Brain pericyte (primary cell): ENCODE data around the gene CACNG1.
"Not testable (repeated sequence)": the region's sequence is repeated elsewhere in the genome, so short reads cannot be mapped to it uniquely, and the experiment has no call there.

Experiments
- DNase-seq: peaks from one replicate; pipeline ENCODE4 v3.0.0-alpha.2; 2012; ENCODE audit warnings: low read depth, low spot score

The CACNG1 gene

DNA sequence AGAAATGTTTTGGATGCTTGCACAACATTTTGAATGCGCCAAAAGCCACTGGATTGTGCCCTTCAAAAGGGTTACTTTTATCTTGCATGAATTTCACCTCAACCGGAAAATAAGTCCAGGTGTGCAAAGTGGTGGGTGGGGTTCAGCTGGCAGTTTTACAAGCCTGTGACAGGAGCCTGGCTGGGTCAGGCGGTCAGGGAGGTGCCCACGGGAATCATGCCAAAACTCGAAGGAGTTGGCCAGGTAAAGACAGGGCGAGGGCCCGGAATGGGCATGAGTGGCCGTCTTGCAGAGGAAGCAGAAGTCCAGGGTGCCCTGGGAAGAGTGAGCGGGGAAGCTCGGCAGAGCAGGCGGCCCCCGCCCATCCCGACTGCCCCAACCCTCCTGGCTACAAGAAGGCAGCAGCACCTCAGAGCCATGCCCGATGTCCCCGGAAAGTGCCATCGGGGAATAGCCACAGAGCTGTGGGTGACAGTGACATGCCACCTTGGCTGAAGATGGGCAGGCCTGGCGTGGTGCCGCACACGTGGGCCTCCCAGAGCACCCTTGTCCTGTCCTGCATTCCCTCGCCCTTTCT is 19.1 kb upstream of the CACNG1 start:
- DNase-seq: no peak

DNA sequence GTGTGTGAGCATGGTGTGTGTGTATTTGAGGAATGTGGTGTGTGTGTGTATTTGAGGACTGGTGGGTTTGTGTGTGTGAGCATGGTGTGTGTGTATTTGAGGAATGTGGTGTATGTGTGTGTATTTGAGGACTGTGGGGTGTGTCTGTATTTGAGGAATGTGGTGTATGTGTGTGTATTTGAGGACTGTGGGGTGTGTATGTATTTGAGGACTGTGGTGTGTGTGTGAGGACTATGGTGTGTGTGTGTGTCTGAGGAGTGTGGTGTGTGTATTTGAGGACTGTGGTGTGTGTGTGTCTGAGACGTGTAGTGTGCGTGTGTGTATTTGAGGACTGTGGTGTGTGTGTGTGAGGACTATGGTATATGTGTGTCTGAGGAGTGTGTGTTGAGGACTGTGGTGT is 18.0 kb upstream of the CACNG1 start:
- DNase-seq: no peak

DNA sequence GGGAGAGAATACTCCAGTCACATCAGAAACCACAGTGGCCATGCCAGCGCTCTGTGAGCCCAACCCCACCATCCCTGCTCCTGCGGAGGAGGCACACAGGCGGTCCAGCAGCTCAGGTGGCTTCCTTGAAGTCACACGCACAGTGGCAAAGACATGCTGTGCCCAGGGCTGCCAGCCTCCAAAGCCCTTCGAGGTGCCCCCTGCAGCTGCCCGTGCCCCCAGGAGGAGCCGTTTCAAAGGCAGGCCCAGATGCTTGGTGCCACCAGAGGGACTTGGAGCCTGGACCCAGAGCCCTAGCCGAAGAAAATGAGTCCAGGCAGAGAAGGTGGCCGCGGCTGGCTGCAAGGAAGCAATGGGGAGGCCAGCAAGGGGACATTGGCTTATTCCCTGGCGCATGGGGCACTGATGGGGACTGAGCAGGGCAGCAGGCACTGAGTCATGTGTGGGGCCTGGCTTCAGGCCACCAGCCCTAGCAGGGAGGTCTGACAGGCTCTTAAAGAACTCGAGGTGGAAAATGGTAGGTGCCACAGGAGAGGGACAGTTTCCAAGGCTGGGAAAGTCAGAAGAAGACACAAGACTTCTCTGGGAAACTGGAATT is 17.2 kb upstream of the CACNG1 start:
- DNase-seq: no peak

DNA sequence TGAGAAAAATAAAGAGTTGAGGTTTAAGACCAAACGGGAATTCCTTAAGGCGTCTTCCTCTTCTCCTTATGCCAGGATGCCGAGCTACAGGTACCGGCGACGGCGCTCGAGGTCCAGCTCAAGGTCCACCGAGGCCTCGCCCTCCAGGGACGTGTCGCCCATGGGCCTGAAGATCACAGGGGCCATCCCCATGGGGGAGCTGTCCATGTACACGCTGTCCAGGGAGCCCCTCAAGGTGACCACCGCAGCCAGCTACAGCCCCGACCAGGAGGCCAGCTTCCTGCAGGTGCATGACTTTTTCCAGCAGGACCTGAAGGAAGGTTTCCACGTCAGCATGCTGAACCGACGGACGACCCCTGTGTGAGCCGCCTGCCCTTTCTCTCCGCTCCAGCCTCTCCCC is 13.7 kb upstream of the CACNG1 start:
- DNase-seq: no peak

DNA sequence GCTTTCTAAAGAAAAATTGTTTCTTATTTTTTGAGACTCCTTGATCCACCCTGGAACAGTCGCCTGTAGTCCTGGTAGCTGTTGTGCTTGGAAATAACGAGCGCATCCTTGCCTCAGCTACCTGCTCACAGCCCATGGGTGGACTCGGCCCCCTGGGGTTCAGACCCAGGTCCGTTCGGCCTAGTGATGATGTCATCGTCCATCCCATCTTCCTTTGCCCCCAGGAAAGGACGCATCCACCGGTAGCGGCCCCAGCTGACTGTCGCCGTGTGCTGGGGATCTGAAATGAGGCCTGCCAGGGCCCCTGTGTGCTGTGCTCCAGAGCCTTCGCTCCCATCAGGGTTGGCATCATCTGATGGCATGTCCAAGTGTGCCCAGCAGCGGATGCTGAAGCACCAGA is 12.0 kb upstream of the CACNG1 start:
- DNase-seq: no peak

DNA sequence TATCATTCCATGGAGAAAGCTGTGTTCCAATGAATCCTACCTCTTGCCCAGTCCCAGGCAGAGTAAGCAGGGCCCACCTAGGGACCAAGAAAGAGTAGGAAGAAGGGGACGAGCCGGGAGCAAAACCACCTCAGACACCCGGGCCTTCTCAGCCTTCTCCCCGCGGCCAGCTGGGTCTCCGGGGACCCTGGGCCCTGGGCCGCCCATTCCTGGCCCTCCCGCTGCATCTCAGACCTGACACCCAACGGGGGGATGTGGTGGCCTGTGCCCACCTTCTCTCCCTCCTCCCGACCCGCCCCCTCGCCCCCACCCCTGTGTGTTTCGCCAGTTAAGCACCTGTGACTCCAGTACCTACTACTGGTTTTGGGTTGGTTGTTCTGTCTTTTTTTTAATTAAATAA is 11.4 kb upstream of the CACNG1 start:
- DNase-seq: no peak

DNA sequence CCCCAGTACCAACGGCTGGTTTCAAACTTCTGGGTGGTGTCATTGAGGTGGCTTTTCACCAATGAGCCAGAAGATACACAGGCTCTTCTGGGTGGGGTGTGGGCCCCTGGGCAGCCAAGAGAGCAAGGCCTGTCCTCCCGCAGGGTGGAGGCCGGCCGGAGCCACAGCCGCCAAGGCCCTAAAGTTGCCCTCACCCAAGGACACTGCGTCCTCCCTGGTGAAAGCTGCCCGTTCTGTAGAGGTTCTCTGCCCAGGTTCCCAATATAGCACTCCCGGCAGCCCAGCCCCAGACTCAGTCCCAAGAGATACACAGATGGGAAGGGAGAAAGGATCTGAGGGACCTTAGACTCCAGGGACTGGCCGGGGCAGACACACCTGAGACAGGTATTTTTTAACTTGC is 10.7 kb upstream of the CACNG1 start:
- no peak for DNase-seq

DNA sequence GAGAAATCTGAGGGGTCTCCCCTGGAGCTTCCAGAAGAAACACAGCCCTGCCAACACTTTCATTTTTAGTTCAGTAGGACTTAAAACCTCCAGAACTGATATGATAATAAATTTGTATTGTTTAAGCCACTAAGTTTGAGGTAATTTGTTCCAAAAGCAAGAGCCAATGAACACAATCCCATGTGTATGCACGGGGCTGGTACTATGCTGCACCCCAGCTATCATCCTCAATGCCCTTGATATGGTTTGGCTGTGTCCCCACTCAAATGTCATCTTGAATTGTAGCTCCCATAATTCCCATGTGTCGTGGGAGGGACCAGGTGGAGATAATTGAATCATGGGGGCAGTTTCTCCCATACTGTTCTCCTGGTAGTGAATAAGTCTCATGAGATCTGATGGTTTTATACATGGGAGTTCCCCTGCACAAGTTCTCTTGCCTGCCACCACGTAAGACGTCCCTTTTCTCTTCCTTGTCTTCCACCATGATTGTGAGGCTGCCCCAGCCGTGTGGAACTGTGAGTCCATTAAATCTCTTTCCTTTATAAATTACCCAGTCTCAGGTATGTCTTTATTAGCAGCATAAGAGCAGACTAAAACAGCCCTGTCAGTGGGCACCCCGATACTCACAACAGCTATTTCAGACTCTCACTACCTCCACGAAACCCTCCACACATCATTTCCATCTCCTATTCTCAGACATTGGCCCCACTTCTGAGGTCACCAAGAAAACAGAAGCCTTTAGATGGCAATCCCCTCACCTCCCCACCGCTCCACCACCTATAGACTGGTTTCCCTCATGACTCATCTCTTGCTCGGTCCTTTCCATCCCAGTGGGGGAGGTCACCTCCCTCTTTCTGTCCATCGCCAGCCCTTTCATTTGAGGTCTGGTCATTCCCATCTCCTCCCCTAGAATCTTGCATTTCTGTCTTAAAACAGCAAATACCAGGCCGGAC is 8.9 kb upstream of the CACNG1 start:
- no peak for DNase-seq

DNA sequence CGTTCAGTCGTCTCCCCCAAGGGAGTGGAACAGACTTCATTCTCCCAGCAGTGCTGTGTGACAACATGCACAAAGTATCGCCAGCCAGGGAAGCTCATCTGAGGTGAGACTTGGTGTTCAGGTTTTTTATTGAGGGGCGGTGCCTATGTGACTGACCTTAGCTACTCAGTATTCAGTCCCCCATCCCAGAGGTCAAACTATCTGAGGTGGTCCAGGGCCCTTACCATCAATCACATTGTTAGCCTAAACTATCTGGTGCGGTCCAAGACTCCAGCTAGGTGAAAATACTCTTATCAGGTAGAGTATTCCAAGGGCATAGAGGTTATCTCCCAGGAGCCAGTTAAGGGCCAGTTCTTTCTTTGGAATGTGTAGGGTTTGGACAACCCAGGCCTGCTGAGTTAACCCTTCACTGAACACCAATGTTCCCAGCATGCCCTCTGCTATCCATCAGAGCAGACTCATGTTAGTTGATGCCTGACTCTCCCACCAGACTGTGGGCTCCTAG is 5.4 kb upstream of the CACNG1 start:
- DNase-seq: no peak

DNA sequence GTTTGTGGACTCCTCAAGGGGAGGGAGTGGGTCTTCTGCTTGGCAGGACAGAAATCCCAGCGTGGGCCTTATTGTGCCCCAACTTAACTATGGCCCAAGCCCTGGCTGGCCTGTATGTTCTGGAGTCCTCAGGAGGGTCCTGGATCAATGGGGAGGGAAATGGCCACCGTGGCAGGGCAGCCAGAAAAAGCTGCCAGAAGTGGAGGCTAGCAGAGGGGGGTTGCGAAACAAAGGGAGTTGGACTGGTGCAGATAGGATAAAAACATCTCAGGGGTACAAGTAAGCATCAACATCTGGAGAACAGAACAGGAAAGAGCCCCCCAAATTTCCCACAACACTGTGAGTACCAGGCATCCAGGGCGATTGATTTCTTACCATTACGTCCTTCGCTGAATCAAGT is 3.7 kb upstream of the CACNG1 start:
- no peak for DNase-seq

DNA sequence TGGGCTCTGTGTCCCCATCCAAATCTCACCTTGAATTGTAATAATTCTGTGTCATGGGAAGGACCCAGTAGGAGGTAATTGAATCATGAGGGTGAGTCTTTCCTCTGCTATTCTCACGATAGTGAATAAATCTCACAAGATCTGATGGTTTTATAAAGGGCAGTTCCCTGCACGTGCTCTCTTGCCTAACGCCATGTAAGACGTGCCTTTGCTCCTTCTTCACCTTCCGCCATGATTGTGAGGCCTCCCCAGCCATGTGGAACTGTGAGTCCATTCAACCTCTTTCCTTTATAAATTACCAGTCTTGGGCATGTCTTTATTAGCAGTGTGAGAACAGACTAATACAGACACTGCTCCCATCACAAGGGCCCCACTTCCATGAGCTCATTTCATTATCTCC is 3.2 kb upstream of the CACNG1 start:
- DNase-seq: not testable (repeated sequence)

DNA sequence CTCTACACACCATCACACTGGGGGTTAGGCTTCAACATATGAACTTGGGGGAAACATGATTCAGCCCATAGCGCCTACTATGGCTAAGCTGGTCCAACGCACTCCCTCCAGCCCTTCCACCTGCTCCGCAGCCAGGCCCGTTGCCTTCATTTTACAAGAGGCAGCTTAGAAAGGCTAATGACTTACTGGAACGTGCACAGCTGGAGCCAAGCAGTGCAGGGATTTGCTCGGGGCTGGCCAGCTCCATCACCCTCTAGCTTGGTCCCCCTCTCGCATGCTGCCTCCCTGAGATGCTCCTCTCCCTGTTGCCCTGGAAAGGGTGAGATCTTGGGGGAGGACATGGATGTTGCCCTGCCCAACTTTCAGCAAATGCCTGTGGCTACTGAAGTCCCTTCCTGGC is 2.8 kb upstream of the CACNG1 start:
- no peak for DNase-seq

DNA sequence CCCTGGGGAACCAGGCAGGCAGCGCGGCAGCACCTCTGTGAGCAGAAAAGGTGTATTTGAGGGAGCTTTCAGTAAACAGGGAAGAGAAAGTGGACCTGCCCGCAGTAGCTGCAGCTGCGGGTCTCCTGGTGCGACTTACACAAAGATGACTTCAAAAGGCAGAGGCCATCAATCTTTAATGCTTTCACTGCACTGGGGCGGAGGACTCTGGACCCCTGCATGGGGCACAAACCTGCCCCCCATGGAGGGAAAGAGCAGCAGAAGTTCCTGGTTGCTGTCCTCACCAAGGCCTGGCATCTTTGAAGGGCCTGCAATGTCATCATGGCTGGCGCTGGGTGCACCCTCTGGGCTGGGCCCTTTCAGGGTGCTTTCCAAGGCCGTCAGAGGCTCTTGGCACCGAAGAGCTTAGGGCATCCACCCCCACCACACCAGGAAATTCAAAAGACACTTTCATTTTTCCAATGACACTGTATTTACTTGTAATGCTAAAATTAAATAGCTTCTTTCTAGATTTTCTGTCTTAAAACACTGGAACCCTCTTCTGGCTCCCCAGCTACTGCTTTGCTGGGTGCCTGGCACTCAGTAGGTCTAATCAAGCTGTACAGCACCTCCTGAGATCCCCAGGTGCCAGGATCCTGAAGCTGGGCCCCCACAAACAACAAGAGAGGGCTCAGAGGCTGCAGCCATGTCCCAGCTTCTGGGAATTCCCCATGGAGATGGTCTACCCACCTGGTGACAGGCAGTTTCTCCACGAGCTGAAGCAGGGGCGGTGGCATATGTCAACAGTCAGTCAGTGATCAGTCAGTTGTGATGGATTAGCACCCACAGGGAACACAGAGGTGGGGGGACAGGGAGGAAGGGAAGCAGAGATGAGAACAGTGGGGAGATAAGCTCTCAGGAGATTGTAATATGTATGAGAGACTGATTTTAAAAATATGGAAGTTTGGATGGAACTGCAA is 2.1 kb upstream of the CACNG1 start:
- no peak for DNase-seq

DNA sequence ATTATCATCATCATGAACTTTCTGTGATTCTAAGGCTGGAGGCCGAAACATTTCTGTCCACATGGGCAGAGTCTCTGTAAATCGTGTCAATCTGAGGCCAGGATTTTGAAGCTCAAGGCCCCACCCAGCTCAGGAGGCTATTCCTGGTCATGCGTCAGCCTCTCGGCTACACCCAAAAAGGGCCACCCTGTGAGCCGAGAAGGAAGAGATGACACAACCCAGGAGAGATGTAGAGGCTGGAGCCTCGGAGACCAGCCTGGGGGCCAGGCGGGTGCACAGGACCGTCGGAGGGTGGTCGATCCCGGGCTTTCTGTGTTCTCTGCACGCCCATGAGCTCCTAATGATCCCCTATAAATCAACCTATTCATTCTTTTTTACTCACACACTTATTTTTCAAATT is 1.1 kb upstream of the CACNG1 start:
- DNase-seq: no peak

DNA sequence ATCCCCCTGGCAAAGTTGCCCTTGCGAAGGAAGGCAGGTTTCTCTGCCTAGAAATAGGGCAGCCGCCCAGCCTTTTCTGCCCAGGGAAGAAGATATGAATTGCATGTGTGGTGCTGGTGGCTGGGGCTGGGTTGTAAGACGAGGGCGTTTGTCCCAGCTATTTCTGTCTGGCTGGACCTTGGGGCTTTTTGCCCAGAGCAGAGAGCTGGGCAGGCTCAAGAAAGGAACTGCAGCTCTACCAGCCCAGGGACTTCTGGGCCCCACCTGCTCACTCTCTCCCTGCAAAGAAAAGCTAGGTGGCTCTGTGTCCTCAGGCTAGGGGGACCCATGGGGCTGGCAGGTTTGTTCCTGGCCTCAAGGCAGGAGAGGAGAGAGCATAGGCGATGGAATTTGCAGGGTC is 586 bp downstream of the CACNG1 start:
- DNase-seq: no peak

DNA sequence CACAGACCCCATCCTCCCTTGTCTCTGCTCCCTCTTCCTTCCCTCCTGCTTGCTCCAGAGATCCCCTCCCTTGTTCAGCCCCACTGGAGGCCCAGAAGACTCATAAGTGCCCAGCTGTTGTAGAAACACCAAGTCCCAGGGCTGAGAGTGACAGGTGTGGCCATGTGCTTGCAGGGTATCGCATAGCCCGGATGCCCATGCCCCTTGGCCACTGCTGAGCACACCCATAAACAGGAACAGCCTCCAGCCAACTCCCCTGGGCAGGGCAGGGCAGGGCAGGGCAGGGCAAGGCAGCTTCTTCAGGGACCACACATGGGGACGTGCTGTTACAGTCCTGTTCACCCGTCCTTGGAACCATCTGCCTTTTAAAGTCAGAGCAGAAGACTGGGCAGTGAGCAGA is 2.0 kb downstream of the CACNG1 start:
- no peak for DNase-seq

DNA sequence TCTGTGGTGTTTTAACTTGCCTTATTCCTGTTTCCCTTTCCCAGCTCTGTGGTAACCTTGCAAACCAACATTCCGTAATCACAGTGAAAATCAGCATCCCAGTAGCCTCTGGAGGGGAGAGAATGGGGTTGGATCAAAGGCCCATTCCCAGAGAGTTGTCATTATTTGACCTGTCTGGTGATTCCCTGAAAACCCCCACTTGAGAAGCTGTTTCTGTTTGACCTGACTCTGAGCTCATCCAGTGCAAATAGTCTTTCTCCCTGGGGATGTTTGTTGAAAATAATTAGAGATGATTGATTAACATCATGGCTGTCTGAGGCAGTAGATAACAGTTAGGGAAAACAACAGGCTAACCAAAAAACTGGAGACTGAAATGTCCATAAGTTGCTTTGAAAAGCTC is 3.0 kb downstream of the CACNG1 start:
- no peak for DNase-seq

DNA sequence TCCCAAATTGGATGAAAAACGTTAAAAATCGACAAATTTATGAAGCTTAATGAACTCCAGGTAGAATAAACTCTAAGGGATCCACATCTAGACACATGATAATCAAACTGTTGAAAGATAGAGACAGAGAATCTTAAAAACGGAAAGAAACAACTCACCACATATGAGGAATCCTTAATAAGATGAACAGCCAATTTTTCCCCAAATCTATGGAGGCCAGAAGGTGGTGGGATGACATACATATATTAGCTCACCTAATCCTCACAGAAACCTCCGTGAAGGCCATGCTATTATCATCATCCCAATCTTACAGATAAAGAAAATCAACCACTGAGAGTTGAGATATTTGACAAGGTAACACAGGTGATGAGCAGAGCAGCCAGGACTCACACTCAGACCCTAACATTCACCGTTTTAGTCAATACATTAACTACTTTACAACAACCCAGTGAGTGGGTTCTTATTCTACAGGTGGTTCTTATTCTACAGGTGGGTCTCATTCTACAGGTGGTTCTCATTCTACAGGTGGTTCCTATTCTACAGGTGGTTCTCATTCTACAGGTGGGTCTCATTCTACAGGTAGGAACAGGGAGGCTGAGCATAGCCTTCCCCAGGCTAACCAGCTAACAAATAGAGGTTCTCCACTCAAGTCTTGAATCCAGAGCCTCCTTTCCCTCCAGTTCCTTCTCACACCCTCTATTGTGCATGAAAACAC is 4.8 kb downstream of the CACNG1 start:
- DNase-seq: no peak

DNA sequence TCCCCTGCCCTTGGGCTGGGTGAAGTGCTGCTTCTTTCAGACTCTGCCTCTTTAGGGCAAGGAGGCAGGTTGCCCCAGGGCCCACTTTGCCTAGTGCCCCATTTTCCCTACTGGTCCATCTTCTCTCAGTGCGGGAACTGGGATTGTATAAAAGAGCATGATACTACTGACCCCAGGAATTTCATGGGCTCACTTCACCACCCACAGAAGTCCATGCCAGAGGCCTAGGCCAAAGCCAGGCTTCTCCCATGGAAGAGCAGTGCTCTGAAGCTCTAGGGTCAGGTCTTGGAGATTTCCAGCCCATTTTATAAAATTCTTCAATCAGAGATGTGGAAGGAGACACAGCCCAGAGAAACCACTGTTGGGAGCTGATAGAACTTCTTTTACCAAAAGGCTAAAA is 5.7 kb downstream of the CACNG1 start:
- DNase-seq: no peak

DNA sequence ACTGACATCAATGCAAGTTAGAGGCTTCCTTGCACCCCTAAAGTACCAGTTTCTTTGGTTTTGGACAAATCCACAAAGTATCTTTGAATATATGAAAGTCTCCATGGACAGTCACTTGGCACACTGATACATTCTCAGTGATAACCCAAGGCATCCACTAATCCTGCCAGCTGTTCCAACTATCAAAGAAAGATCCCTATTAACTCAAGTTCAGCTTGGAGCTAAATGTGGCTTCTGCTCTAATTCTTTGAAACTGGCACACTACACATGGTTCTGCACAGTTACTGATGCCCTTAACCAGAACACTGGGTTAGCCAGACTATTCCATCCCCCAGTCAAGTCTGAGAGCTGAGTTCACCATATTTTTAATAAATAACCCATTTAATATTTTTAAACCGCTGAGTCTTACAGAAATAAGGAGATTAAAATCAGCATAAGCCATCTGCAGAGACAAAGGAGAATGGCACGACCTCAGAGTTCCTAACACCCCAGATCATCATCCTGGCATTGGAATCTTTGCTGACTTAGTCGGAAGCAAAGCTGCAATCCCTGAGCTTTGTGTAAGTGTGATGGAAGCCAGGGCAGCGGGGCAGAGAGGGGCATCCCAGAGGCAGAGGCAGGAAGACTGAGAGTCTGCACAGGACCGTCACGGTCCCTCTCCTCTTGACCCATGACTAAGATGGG is 6.3 kb downstream of the CACNG1 start:
- DNase-seq: no peak
